ENCODE measurements around the gene SFN.

DNA sequence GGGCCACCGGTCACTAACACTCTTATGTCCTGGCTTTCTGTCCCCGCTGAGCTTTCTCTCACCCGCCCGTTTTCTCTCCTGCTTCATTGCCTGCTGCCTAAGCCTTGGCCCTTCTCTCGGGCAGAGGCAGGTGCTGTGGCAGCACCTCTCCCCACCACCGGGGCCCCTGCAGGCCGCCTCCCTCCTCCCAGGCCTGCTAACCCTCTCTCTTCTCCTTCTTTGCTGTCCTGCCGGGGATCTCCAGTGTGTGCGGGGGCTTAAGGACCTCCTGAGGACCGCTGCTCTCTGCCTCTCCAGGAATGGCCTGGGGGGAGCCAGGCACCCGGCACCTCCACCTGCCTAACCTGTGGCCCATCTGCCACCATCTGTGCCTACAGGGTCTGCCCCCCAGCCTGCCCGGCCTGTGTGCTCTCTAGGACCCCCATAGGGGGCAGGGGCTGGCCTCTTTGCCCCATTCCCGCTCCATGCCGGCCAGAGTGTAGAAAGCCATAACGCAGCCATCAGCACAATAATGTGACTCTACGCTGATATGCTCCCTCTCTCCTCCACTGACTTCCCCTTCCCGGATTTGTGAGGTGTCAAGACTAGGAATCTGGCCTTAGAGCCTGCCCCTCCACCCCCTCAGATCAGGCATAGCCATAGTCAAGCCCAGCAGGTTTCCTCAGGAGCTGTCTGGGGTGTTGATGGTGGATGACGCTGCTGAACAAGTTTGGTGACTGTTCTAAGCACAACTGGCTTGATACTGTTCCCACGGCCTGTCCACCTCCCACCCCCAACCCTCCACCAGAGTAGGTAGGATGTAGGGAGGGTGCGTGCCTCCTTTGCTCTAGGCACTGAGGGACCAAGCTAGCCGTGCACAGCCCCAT, 6.1 kb upstream of the SFN start:
- TF ChIP-seq, protein P1, sequence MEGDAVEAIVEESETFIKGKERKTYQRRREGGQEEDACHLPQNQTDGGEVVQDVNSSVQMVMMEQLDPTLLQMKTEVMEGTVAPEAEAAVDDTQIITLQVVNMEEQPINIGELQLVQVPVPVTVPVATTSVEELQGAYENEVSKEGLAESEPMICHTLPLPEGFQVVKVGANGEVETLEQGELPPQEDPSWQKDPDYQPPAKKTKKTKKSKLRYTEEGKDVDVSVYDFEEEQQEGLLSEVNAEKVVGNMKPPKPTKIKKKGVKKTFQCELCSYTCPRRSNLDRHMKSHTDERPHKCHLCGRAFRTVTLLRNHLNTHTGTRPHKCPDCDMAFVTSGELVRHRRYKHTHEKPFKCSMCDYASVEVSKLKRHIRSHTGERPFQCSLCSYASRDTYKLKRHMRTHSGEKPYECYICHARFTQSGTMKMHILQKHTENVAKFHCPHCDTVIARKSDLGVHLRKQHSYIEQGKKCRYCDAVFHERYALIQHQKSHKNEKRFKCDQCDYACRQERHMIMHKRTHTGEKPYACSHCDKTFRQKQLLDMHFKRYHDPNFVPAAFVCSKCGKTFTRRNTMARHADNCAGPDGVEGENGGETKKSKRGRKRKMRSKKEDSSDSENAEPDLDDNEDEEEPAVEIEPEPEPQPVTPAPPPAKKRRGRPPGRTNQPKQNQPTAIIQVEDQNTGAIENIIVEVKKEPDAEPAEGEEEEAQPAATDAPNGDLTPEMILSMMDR (conservative IDR thresholded peaks at IDR 0.05; ENCODE audit: low read length): no peak
- TF ChIP-seq EZH2phosphoT487 (IDR thresholded peaks at IDR 0.05; ENCODE audit: borderline replicate concordance, low read depth, low read length): no peak
